ENCODE data around the gene PPARD.
A peak's percentile ranks its signal among the peaks of the same experiment; 100 is the strongest.
"Not testable (repeated sequence)": the region's sequence is repeated elsewhere in the genome, so short reads cannot be mapped to it uniquely, and the experiment has no call there.

Gene PPARD

GRCh38 chr6:35342258-35343091, at the start of gene PPARD:
TSS of gene PPARD (plus strand) at chr6:35342558. CDS start at chr6:35411088, 68,530 bp downstream.
- DNase-seq = peak; percentile 93

GRCh38 chr6:35293681-35294080, 48.7 kb upstream of the PPARD start:
- no peak for DNase-seq

- no peak for DNase-seq
These were observed 47.9 kb upstream of the PPARD start for GRCh38 chr6:35294308-35294945.

GRCh38 chr6:35295036-35295435, 47.3 kb upstream of the PPARD start:
- no peak for DNase-seq

DNA sequence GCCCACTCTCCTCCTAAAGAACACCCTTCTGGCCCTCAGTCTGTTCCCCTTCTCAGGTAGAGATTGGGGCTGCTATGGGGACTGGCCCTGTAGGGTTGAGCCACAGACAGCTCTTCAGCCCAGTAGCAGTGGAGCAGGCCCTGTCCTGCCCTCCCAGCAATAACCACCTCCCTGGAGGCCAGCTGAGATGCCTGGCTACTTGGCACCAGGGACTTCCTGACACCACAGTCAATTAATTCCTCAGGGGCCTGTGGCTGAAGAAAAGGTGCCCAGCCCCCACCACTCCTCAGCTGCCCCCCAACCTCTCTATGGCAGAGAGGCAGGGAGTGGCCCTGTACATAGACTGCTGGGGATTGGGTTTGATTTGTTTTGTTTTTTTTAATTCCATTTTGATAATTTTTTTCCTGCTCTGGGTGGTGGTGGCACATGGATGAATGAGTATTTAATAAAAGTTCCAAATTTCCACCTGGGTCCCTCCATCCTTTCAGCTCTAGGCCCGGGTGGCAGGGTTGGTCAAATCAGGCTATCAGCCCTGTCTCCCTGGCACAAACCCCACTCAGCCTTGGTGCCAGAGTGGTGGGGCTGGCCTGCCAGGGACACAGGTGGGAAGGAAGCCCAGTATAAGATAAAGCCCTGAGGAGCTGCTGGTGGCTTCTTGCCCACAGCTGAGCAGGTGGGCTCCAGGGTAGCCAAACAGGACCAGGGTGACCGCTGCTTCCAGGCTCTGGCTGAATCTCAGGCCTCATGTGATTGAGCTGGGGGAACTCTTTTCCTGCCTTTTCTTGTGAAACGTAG, 46.6 kb upstream of the PPARD start:
- no peak for DNase-seq

- no peak for DNase-seq
These were observed 45.3 kb upstream of the PPARD start for GRCh38 chr6:35296931-35297600.

DNA sequence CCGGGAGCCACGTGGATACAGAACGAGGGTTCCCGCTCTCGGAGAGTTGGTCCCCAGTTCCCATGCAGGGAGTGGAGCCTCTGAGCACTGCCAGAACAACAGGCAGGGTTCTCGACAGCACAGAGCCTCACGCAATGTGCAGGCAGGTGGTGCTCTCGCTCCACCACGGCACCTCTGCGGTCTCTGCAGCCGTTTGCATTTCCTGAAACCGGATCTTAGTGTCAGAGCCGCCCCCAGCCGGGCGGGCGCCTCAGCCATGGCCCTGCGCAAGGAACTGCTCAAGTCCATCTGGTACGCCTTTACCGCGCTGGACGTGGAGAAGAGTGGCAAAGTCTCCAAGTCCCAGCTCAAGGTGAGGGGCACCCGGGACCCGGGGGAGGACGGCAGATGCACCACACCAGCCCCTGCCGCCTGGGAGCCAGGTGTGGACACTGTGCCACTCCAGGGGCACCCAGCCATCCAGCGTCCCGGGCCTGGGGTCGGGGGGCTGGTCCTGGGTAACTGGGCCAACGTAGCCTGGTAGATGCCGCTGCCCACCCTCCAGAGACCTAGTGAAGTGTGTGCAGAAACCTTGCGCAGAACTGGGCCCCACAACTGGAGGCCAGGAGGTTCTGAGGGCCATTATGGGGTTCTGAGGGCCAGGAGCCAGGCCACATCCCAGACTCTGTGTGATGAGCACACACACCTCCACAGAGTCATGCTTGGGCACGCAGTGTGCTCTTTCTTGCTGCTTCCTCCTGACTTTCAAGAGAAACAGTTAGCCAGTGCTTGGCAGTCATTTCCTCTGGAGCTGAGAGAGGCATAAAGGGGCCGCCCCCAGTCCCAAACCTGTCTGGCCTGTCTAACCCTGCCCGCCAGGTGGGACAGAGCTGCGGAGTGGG, 44.5 kb upstream of the PPARD start, which contains the start of gene DEF6:
TSS of gene DEF6 (plus strand) at position 218 of the 881 bp plus-strand sequence. CDS start at position 257, 39 bp downstream.
- peak; percentile 85 for DNase-seq

GRCh38 chr6:35298625-35299140, 43.7 kb upstream of the PPARD start:
- DNase-seq = no peak

- DNase-seq = no peak
These were observed 42.7 kb upstream of the PPARD start for GRCh38 chr6:35299674-35300073.

GRCh38 chr6:35300848-35301247, 41.5 kb upstream of the PPARD start:
- no peak for DNase-seq

GRCh38 chr6:35302604-35303241, 39.6 kb upstream of the PPARD start:
- no peak for DNase-seq

DNA sequence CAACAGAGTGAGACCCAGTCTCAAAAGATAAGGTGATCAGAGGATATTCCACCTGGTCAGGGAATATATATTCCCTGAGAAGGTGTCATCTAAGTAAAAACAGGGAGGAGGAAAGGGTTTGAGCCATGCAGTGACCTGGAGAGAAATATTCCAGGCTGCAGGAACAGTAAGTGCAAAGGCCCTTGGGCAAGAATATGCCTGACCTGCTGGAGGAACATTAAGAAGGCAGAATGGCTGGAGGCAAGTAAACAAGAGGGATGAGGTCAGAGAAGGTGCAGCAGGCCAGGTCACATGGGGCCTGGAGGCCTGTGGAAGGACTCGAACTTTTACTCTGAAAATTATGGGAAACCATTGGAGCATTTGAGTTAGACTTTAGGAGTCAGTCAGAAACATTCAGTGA, 38.1 kb upstream of the PPARD start:
- DNase-seq = no peak

DNA sequence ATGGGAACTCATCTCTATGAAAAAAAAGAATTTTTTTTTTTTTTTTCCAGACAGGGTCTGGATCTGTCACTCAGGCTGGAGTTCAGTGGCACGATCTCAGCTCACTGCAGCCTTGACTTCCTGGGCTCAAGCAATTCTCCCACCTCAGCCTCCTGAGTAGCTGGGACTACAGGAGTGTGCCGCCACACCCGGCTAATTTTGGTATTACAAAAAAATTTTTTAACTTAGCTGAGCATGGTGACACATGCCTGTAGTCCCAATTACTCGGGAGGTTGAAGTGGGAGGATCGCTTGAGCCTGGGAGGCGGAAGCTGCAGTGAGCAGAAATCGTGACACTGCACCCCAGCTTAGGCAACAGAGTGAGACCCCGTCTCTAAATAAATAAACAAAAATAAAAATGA, 37.2 kb upstream of the PPARD start:
- DNase-seq = no peak

GRCh38 chr6:35307138-35307537, 35.2 kb upstream of the PPARD start:
- not testable (repeated sequence) for DNase-seq

DNA sequence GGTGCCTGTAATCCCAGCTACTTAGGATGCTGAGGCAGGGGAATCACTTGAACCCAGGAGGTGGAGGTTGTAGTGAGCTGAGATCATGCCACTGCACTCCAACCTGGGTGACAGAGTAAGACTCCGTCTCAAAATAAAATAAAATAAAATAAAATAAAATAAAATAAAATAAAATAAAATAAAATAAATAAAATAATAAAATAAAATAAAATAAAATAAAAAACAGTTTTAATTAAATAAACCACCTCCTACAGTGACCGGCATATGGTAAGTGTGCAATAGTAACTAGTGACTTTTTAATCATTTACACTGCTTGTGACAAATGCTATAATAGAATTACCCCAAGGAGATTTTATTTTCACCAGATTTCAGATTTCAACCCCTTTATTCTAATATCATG, 33.8 kb upstream of the PPARD start:
- DNase-seq = not testable (repeated sequence)

- no peak for DNase-seq
These were observed 32.6 kb upstream of the PPARD start for GRCh38 chr6:35309611-35310264.

- DNase-seq = no peak
These were observed 32.0 kb upstream of the PPARD start for GRCh38 chr6:35310265-35310831.

- no peak for DNase-seq
These were observed 30.8 kb upstream of the PPARD start for GRCh38 chr6:35311390-35312075.

DNA sequence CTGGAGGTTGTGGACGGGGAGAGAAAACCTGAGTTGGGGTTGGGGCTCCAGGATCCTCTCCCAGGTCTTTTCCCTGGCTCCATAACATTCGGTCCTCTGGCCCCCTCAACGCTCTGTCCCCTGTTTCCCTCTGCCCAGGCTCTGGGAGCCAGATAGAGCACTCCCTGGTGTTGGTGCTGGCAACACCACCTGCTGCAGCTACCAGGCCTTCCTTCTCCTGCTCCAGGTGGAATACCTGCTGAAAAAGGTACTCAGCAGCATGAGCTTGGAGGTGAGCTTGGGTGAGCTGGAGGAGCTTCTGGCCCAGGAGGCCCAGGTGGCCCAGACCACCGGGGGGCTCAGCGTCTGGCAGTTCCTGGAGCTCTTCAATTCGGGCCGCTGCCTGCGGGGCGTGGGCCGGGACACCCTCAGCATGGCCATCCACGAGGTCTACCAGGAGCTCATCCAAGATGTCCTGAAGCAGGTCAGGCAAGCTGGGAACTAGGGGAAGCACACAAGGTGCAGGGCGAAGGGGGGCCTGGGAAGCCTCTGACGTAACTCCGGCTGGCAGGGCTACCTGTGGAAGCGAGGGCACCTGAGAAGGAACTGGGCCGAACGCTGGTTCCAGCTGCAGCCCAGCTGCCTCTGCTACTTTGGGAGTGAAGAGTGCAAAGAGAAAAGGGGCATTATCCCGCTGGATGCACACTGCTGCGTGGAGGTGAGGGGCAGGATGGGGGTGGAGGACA, 30.1 kb upstream of the PPARD start:
- DNase-seq = no peak

Data from NCI-H2171 (cell line).